ENCODE data around the gene ADCY2.

The ADCY2 gene

DNA sequence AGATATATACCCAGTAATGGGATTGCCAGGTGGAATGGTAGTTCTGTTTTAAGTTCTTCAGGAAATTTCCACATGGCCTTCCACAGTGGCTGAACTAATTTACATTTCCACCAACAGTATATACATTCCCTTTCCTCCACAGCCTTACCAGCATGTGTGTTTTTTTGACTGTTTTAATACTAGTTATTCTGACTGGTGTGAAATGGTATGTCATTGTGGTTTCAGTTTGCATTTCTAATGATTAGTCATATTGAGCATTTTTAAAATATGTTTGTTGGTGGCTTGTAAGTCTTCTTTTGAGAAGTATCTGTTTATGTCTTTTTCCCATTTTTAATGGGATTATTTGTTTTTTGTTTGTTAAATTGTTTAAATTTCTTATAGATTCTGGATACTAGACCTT lies 246.1 kb downstream of the ADCY2 start:
- no peak for DNase-seq
- H3K27ac Mint-ChIP-seq, result no peak overlapping the region
- H3K4me1 Mint-ChIP-seq, result no peaks in the 10 kb centered on the region
- H3K27me3 Mint-ChIP-seq, result no peaks in the 10 kb centered on the region
- ATAC-seq, result no peak
- no peaks in the 10 kb centered on the region for H3K36me3 Mint-ChIP-seq (ENCODE audit: low read depth)
- H3K9me3 Mint-ChIP-seq, result peaks cover 23% of the 10 kb centered on the region
- no peak overlapping the region for H3K4me3 Mint-ChIP-seq

DNA sequence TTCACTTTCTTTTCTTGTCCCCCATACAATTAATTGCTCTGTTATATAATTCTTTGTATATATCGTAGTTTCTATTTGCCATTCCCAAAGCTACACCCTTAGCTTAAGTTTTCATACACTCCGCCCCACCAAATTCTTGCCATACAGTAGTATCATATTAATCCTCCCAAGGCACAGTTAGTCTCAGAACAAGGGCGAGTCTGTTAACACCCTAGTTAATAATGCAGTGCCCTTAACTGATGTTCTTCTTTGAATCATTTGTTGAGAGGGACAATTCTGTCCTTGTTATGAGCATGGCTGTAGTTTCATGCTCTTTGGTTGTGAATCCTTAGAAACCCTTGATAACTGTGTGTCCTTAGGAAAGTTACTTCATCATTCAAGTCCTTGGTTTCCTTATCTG lies 248.8 kb downstream of the ADCY2 start:
- DNase-seq (no peak), ATAC-seq (no peak)
- Mint-ChIP-seq H3K9me3 (peaks cover 19% of the 10 kb centered on the region), H3K27me3 (no peaks in the 10 kb centered on the region), H3K27ac (no peak overlapping the region), H3K4me3 (no peak overlapping the region), H3K36me3 (ENCODE audit: low read depth) (no peaks in the 10 kb centered on the region), H3K4me1 (no peaks in the 10 kb centered on the region)

DNA sequence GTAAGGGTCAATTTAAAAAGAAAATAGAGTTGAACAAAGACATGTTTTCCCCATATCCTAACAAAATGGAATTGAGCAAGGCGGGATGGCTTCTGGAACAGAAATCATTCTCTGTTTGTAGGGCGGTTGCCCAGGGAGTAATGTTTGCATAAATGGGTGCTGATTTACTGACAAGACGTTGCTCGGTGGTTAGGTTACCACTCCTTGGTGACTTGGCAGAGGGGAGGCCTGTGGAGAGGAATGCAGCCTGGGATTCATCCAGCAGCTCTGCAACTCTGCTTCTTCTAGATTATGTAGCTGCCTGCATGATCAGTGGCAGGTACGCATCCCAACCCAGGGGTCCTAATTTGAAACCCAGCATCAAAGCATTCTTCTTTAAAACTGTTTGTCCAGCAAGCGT lies 254.8 kb downstream of the ADCY2 start:
- Mint-ChIP-seq H3K27ac (no peak overlapping the region), H3K4me1 (no peaks in the 10 kb centered on the region), H3K9me3 (no peaks in the 10 kb centered on the region), H3K27me3 (no peaks in the 10 kb centered on the region), H3K36me3 (ENCODE audit: low read depth) (no peaks in the 10 kb centered on the region), H3K4me3 (no peak overlapping the region)
- no peak for ATAC-seq
- no peak for DNase-seq

GRCh38 chr5:7653046-7653445 lies 257.1 kb downstream of the ADCY2 start:
- Mint-ChIP-seq H3K27me3 (no peaks in the 10 kb centered on the region), H3K27ac (no peak overlapping the region), H3K36me3 (ENCODE audit: low read depth) (no peaks in the 10 kb centered on the region), H3K4me1 (no peaks in the 10 kb centered on the region), H3K4me3 (no peak overlapping the region), H3K9me3 (no peaks in the 10 kb centered on the region)
- ATAC-seq (no peak), DNase-seq (no peak)

DNA sequence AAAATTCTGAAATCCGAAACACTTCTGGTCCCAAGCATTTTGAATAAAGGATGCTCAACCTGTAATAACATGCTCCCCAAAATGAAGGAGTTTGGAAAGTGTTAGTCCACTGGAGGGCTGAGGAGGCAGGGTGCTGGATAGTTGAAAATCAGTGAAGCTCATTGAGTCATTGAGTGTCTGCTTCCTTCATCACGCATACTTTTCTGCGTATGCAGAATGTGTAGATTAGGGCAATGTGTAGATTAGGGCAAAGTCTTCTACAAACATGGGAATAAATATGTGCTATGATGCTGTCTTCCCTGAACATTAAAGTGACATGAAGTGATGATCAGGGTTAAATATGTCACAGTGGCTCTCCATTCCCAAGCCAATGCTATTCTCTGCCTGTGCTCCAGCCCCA lies 261.2 kb downstream of the ADCY2 start:
- no peaks in the 10 kb centered on the region for H3K36me3 Mint-ChIP-seq (ENCODE audit: low read depth)
- no peak for DNase-seq
- H3K27me3 Mint-ChIP-seq, result no peaks in the 10 kb centered on the region
- H3K27ac Mint-ChIP-seq, result no peak overlapping the region
- no peaks in the 10 kb centered on the region for H3K9me3 Mint-ChIP-seq
- no peak overlapping the region for H3K4me3 Mint-ChIP-seq
- no peaks in the 10 kb centered on the region for H3K4me1 Mint-ChIP-seq
- ATAC-seq, result no peak

- Mint-ChIP-seq H3K9me3 (no peaks in the 10 kb centered on the region), H3K27me3 (no peaks in the 10 kb centered on the region), H3K4me1 (no peaks in the 10 kb centered on the region), H3K36me3 (ENCODE audit: low read depth) (no peaks in the 10 kb centered on the region), H3K4me3 (no peak overlapping the region), H3K27ac (no peak overlapping the region)
- ATAC-seq, result no peak
- DNase-seq, result no peak
Observed at GRCh38 chr5:7659420-7659819, 263.5 kb downstream of the ADCY2 start.

GRCh38 chr5:7662289-7662688 lies 266.4 kb downstream of the ADCY2 start:
- Mint-ChIP-seq H3K27ac (no peak overlapping the region), H3K4me1 (no peaks in the 10 kb centered on the region), H3K27me3 (no peaks in the 10 kb centered on the region), H3K36me3 (ENCODE audit: low read depth) (no peaks in the 10 kb centered on the region), H3K4me3 (no peak overlapping the region), H3K9me3 (no peaks in the 10 kb centered on the region)
- DNase-seq (no peak), ATAC-seq (no peak)

- H3K36me3 Mint-ChIP-seq (ENCODE audit: low read depth), result no peaks in the 10 kb centered on the region
- ATAC-seq (no peak), DNase-seq (no peak)
- H3K27me3 Mint-ChIP-seq, result no peaks in the 10 kb centered on the region
- H3K9me3 Mint-ChIP-seq, result no peaks in the 10 kb centered on the region
- H3K4me3 Mint-ChIP-seq, result no peak overlapping the region
- no peak overlapping the region for H3K27ac Mint-ChIP-seq
- no peaks in the 10 kb centered on the region for H3K4me1 Mint-ChIP-seq
Observed at GRCh38 chr5:7663808-7664207, 267.9 kb downstream of the ADCY2 start.

- no peaks in the 10 kb centered on the region for H3K27me3 Mint-ChIP-seq
- no peak overlapping the region for H3K27ac Mint-ChIP-seq
- DNase-seq (no peak), ATAC-seq (no peak)
- H3K4me3 Mint-ChIP-seq, result no peak overlapping the region
- no peaks in the 10 kb centered on the region for H3K9me3 Mint-ChIP-seq
- no peaks in the 10 kb centered on the region for H3K36me3 Mint-ChIP-seq (ENCODE audit: low read depth)
- H3K4me1 Mint-ChIP-seq, result no peaks in the 10 kb centered on the region
Observed at GRCh38 chr5:7664208-7664607, 268.3 kb downstream of the ADCY2 start.

DNA sequence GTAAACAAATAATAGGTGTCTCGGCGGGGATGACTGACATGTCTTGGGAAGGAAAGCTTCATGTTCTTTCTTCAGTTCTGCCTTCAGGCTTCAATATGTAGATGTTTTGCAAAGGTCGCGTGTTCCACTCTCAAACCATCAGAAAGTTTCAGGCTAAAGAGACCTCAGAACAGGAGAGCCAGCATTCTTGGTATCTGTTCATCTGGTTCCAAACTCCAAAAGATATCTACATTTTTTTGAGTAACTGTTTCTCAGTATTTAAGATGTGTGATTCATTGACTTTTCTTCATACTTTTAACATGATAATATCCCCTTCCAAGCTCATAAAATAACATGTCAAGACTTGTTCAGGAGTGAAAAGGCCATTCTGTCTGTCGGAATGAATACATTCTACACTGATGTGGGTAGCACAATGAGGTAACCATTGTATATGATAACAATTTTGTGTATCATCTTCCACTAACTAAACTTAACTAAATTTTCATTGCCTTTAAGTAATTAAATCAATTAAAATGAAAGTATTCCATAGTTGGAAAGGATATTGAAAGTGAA lies 271.4 kb downstream of the ADCY2 start:
- Mint-ChIP-seq H3K27ac (no peak overlapping the region), H3K4me3 (no peak overlapping the region), H3K27me3 (no peaks in the 10 kb centered on the region), H3K9me3 (no peaks in the 10 kb centered on the region), H3K36me3 (ENCODE audit: low read depth) (no peaks in the 10 kb centered on the region), H3K4me1 (no peaks in the 10 kb centered on the region)
- ATAC-seq, result no peak
- DNase-seq, result no peak

GRCh38 chr5:7668161-7668560 lies 272.2 kb downstream of the ADCY2 start:
- Mint-ChIP-seq H3K36me3 (ENCODE audit: low read depth) (no peaks in the 10 kb centered on the region), H3K4me3 (no peak overlapping the region), H3K9me3 (no peaks in the 10 kb centered on the region), H3K4me1 (no peaks in the 10 kb centered on the region), H3K27me3 (no peaks in the 10 kb centered on the region), H3K27ac (no peak overlapping the region)
- DNase-seq, result no peak
- ATAC-seq, result no peak

DNA sequence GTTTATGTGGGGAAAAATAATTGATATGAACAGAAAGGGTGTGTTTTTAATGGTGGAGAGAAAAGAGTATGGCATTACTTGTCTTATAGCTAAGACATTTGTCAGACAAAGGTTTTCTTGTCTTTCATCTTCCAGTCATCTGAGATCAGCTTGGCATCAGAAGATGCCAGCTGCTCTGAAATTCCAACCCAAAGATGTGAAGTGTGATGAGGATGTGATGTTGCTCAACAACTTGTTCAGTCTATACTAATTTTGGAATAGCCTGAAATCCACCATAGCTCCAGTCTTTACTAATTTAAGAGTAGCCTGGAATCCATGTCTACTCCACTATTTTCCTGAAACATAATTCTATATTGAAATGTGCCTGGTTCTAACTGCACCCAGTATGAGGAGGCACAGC lies 272.7 kb downstream of the ADCY2 start:
- ATAC-seq, result no peak
- DNase-seq, result no peak
- Mint-ChIP-seq H3K27ac (no peak overlapping the region), H3K4me3 (no peak overlapping the region), H3K36me3 (ENCODE audit: low read depth) (no peaks in the 10 kb centered on the region), H3K9me3 (no peaks in the 10 kb centered on the region), H3K27me3 (no peaks in the 10 kb centered on the region), H3K4me1 (no peaks in the 10 kb centered on the region)

- no peaks in the 10 kb centered on the region for H3K27me3 Mint-ChIP-seq
- H3K4me3 Mint-ChIP-seq, result no peak overlapping the region
- H3K9me3 Mint-ChIP-seq, result no peaks in the 10 kb centered on the region
- H3K36me3 Mint-ChIP-seq (ENCODE audit: low read depth), result no peaks in the 10 kb centered on the region
- DNase-seq (no peak), ATAC-seq (no peak)
- H3K27ac Mint-ChIP-seq, result no peak overlapping the region
- no peaks in the 10 kb centered on the region for H3K4me1 Mint-ChIP-seq
Observed at GRCh38 chr5:7671381-7671993, 275.5 kb downstream of the ADCY2 start.

- DNase-seq (no peak), ATAC-seq (no peak)
- Mint-ChIP-seq H3K9me3 (no peaks in the 10 kb centered on the region), H3K4me1 (no peaks in the 10 kb centered on the region), H3K4me3 (no peak overlapping the region), H3K27ac (no peak overlapping the region), H3K27me3 (no peaks in the 10 kb centered on the region), H3K36me3 (ENCODE audit: low read depth) (no peaks in the 10 kb centered on the region)
Observed at GRCh38 chr5:7673658-7674057, 277.7 kb downstream of the ADCY2 start.

DNA sequence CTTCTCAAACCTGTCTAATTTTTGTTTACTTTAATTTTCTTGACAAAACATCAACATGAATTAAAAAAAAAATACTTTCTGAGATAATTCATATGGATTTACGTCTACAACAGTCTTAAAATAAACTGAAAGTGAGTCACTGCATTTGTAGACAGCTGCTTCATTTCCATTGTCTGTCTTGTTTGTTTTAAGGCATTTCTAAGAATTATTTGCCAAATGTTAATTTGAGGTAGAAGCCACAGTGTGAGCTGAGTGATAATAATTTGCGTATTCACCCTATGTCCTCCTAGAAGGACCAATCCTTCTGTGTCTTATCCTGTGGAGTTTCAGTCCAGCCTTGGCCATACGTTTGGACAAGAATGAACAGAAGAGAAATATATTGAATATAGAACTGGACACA lies 280.5 kb downstream of the ADCY2 start:
- DNase-seq (no peak), ATAC-seq (no peak)
- Mint-ChIP-seq H3K27ac (no peak overlapping the region), H3K27me3 (no peaks in the 10 kb centered on the region), H3K9me3 (no peaks in the 10 kb centered on the region), H3K4me1 (no peaks in the 10 kb centered on the region), H3K36me3 (ENCODE audit: low read depth) (no peaks in the 10 kb centered on the region), H3K4me3 (no peak overlapping the region)

DNA sequence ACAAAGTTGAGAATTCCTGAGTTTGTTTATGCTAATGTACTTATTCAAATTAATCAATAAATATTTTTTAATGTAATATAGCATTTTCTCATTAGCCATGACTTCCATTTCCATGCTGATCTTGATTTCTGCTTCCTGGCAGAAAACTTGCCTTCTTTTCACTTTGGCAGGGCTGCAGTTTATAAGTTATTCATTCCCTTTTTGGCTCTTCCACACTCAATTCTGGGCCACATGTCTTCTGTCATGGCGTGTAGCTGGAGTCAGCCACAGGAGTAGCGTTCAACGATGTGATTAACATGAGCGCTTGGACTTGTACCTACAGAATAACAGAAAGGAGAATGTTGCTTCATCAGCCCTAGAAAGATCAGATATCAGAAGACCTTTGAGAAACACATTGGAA lies 282.1 kb downstream of the ADCY2 start:
- H3K9me3 Mint-ChIP-seq, result no peaks in the 10 kb centered on the region
- DNase-seq (no peak), ATAC-seq (no peak)
- no peak overlapping the region for H3K27ac Mint-ChIP-seq
- no peaks in the 10 kb centered on the region for H3K27me3 Mint-ChIP-seq
- H3K4me3 Mint-ChIP-seq, result no peak overlapping the region
- no peaks in the 10 kb centered on the region for H3K36me3 Mint-ChIP-seq (ENCODE audit: low read depth)
- H3K4me1 Mint-ChIP-seq, result no peaks in the 10 kb centered on the region
